K562 (cell line): ENCODE measurements around the gene FTO. TPM values are rescaled to one million over a fixed set of nuclear protein-coding genes. Genes with fewer than 3 reads are reported as not detected.

Experiments
- ATAC-seq: fragments of 200-7000 bp; cut with Tn5 transposase; 3 replicates; pipeline ENCODE4 v1.9.1; 2020; ENCODE audit warnings: moderate library complexity
- BruUV-seq: library from RNA; stranded (reverse); fragments of 400-500 nt; replicated peaks from 2 replicates; lab custom pipeline; 2021; lab: Mats Ljungman, UMichigan
- CTCF ChIA-PET: fragments of 300-600 bp; formaldehyde crosslinking; extraction: SDS; loops from one replicate; lab custom pipeline; 2021; ENCODE audit warnings: low intra/inter-chr PET ratio; lab: Yijun Ruan, JAX
- POLR2A ChIA-PET: fragments of 300-600, 350-650 bp; sonication (Branson Sonifier 250); formaldehyde crosslinking; extraction: SDS; loops from one replicate; lab custom pipeline; 2021; ENCODE audit warnings: antibody characterized with exemption, inconsistent platforms; lab: Yijun Ruan, JAX
- DNase-seq, 4 experiments: peaks; one replicate each; pipeline versions ENCODE4 v3.0.0 to v3.0.0-alpha.2; 2011 to 2018; ENCODE audit warnings: low spot score in 3 of 4, mixed read lengths in 3 of 4; ENCODE audit errors: extremely low read depth in 1 of 4
- FAIRE-seq: peaks from 2 replicates; lab custom pipeline; 2011; peaks lifted over from hg19 to GRCh38; lab: Jason Lieb, UNC
- H2AFZ ChIP-seq: 2 replicates; pipeline ENCODE4 v1.6.0; 2011; ENCODE audit warnings: low read depth, low read length, control low read depth, inconsistent platforms
- H3K27ac ChIP-seq: fragments of 200-600 bp; 3 replicates; pipeline ENCODE4 v1.8.0; 2011; ENCODE audit warnings: low read depth, mild to moderate bottlenecking, control low read depth, inconsistent platforms, low read length, moderate library complexity, mixed read lengths; ENCODE audit errors: extremely low read depth
- H3K27me3 ChIP-seq, 2 experiments: fragments of 300-600 bp in 1 of 2; 2 replicates in 1 of 2; 3 replicates in 1 of 2; pipeline versions ENCODE4 v1.6.0 to v1.8.0; 2011; ENCODE audit warnings: inconsistent platforms in 2 of 2, low read length in 2 of 2, mild to moderate bottlenecking in 1 of 2, mixed read lengths in 1 of 2, moderate library complexity in 1 of 2; ENCODE audit not compliant: control insufficient read depth in 2 of 2, insufficient read depth in 2 of 2
- H3K36me3 ChIP-seq: fragments of 300-600 bp; 3 replicates; pipeline ENCODE4 v1.8.0; 2011; ENCODE audit warnings: mild to moderate bottlenecking, low read length, inconsistent platforms; ENCODE audit not compliant: control insufficient read depth, insufficient read depth
- H3K4me1 ChIP-seq, 2 experiments: fragments of 200-600 bp in 1 of 2; replicated peaks in 1 of 2; 2 replicates in 1 of 2; 3 replicates in 1 of 2; pipeline versions ENCODE4 v1.5.1 to v1.8.0; 2011; ENCODE audit warnings: inconsistent platforms in 2 of 2, low read length in 2 of 2, mild to moderate bottlenecking in 1 of 2, mixed read lengths in 1 of 2, moderate library complexity in 1 of 2; ENCODE audit not compliant: control insufficient read depth in 2 of 2, insufficient read depth in 2 of 2
- H3K4me2 ChIP-seq: 2 replicates; pipeline ENCODE4 v1.6.1; 2011; ENCODE audit warnings: low read length, control low read depth, inconsistent platforms, mixed read lengths; ENCODE audit not compliant: insufficient read depth
- H3K4me3 ChIP-seq: fragments of 200-600 bp; sonication (generic), shearing (Covaris generic); 2 replicates; pipeline ENCODE4 v1.5.1; 2016; ENCODE audit warnings: control low read depth, inconsistent platforms
- H3K79me2 ChIP-seq: fragments of 200-600 bp; 3 replicates; pipeline ENCODE4 v1.8.0; 2011; ENCODE audit warnings: low read length, inconsistent platforms; ENCODE audit not compliant: control insufficient read depth, insufficient read depth
- H3K9ac ChIP-seq, 2 experiments: 2 replicates each; pipeline versions ENCODE4 v1.6.0 to v1.6.1; 2011; ENCODE audit warnings: low read depth in 2 of 2, low read length in 2 of 2, control low read depth in 1 of 2, inconsistent platforms in 1 of 2, mild to moderate bottlenecking in 1 of 2, mixed read lengths in 1 of 2; ENCODE audit not compliant: insufficient read depth in 1 of 2
- H3K9me1 ChIP-seq: one replicate; pipeline ENCODE4 v1.6.0; 2011; ENCODE audit warnings: inconsistent platforms, mild to moderate bottlenecking, low read length, moderate library complexity; ENCODE audit not compliant: control insufficient read depth, insufficient read depth
- H3K9me3 ChIP-seq: replicated peaks from 2 replicates; pipeline ENCODE4 v1.5.1; 2011; ENCODE audit warnings: low read depth, low read length, inconsistent platforms; ENCODE audit not compliant: control insufficient read depth, insufficient read depth
- H4K20me1 ChIP-seq: replicated peaks from 2 replicates; pipeline ENCODE4 v1.6.1; 2011; ENCODE audit warnings: low read length, inconsistent platforms, mixed read lengths; ENCODE audit not compliant: control insufficient read depth, insufficient read depth
- ARID1B ChIP-seq: fragments of 450-650 bp; IDR thresholded peaks from 2 replicates; pipeline ENCODE4 v1.6.1; 2016; ENCODE audit warnings: antibody characterized with exemption, mild to moderate bottlenecking, inconsistent platforms
- E2F8 ChIP-seq: fragments of 450-650 bp; IDR thresholded peaks from 2 replicates; pipeline ENCODE4 v1.7.1; 2018; ENCODE audit warnings: mild to moderate bottlenecking, low read depth; ENCODE audit not compliant: partially characterized antibody
- MBD1 ChIP-seq: fragments of 250-450 bp; sonication (Bioruptor Pico); IDR thresholded peaks from 2 replicates; pipeline ENCODE4 v1.8.0; 2022; ENCODE audit warnings: inconsistent platforms
- MXI1 ChIP-seq: IDR thresholded peaks from 2 replicates; pipeline ENCODE4 v1.6.1; 2011; ENCODE audit warnings: low read depth, mild to moderate bottlenecking, improper control_type of control experiment, low read length
- NFIC ChIP-seq: fragments of 450-650 bp; IDR thresholded peaks from 2 replicates; pipeline ENCODE4 v1.6.1; 2017; ENCODE audit warnings: mild to moderate bottlenecking, inconsistent platforms
- NONO ChIP-seq, 2 experiments: fragments of 200-400 bp in 1 of 2; fragments of 450-650 bp in 1 of 2; formaldehyde crosslinking in 1 of 2; IDR thresholded peaks; 2 replicates each; pipeline ENCODE4 v1.6.1; 2017; ENCODE audit warnings: low read depth in 2 of 2, mild to moderate bottlenecking in 2 of 2, moderate library complexity in 2 of 2, low read length in 1 of 2
- NR2C1 ChIP-seq, 2 experiments: fragments of 450-650 bp; IDR thresholded peaks; 2 replicates each; pipeline ENCODE4 v1.6.1; 2017; ENCODE audit warnings: mild to moderate bottlenecking in 2 of 2, antibody characterized with exemption in 1 of 2, inconsistent platforms in 1 of 2, missing compliant biosample characterization in 1 of 2, missing genetic modification characterization in 1 of 2
- NR4A1 ChIP-seq, 2 experiments: fragments of 250-450 bp in 1 of 2; fragments of 450-650 bp in 1 of 2; sonication (Bioruptor Pico) in 1 of 2; IDR thresholded peaks; 2 replicates each; pipeline versions ENCODE4 v1.4.0 to v1.6.1; 2016 to 2020; ENCODE audit warnings: mild to moderate bottlenecking in 2 of 2, missing compliant biosample characterization in 1 of 2, missing genetic modification characterization in 1 of 2, moderate library complexity in 1 of 2
- POLR2H ChIP-seq: IDR thresholded peaks from 2 replicates; pipeline ENCODE4 v1.6.1; 2016; ENCODE audit warnings: missing genetic modification characterization, low read depth, mild to moderate bottlenecking, control low read depth, missing compliant biosample characterization, moderate library complexity
- PTBP1 ChIP-seq: fragments of 200-400 bp; formaldehyde crosslinking; IDR thresholded peaks from 2 replicates; pipeline ENCODE4 v1.6.1; 2017; ENCODE audit warnings: low read depth, low read length
- RUNX1 ChIP-seq: sonication (generic); IDR thresholded peaks from 2 replicates; pipeline ENCODE4 v1.6.1; 2016; ENCODE audit warnings: antibody characterized with exemption, low read depth
- VEZF1 ChIP-seq: fragments of 200-800 bp; sonication (Bioruptor generic); IDR thresholded peaks from 2 replicates; pipeline ENCODE4 v1.6.1; 2017; ENCODE audit warnings: missing genetic modification characterization, missing compliant biosample characterization
- ZNF134 ChIP-seq: fragments of 250-450 bp; sonication (Bioruptor Pico); conservative IDR thresholded peaks from 2 replicates; pipeline ENCODE4 v1.4.0; 2020
- ZNF586 ChIP-seq: fragments of 450-650 bp; formaldehyde crosslinking; conservative IDR thresholded peaks from 2 replicates; pipeline ENCODE4 v1.4.0; 2020; ENCODE audit warnings: mild to moderate bottlenecking, moderate library complexity
- WGBS: fragments of 100-300 bp; shearing (Covaris generic); methylation state at CpG from one replicate; pipeline ENCODE4 v1.1.6; 2016; ENCODE audit warnings: low coverage, mixed read lengths; ENCODE audit not compliant: insufficient coverage; ENCODE audit errors: missing lambda C conversion rate; 5-methylcytosine and 5-hydroxymethylcytosine counted together
- in situ Hi-C: fragments of 300-500 bp; cut with MboI; formaldehyde crosslinking; loops from 4 replicates; pipeline ENCODE4 v1.15.0; 2018; ENCODE audit warnings: inconsistent platforms, mixed read lengths
- intact Hi-C: fragments of 100-400 bp; cut with micrococcal nuclease; formaldehyde crosslinking; loops from 2 replicates; pipeline ENCODE4 v1.14.2; 2022
- polyA plus RNA-seq, 8 experiments: library from polyadenylated mRNA; depleted of rRNA in 4 of 8; stranded (reverse) in 5 of 8; unstranded in 3 of 8; fragments of >200 nt; fragmentation: Nextera tagmentation in 2 of 8; fragmentation: Illumina TruSeq in 1 of 8; extraction: Ambion mirVana in 2 of 8; extraction: Trizol in 1 of 8; gene quantifications; 2 replicates each; pipeline versions ENCODE4 v1.2.1 to v1.2.3, GENCODE V29; 2011 to 2014; ENCODE audit warnings: inconsistent platforms in 1 of 8, missing spikeins in 1 of 8
- total RNA-seq, 7 experiments: library from RNA; depleted of rRNA in 6 of 7; stranded (reverse); fragments of >200 nt in 6 of 7; fragmentation: Illumina TruSeq in 2 of 7; extraction: Trizol in 2 of 7; gene quantifications; 2 replicates each; pipeline versions ENCODE4 v1.2.1 to v1.2.3, GENCODE V29; 2011 to 2021; ENCODE audit warnings: low replicate concordance in 1 of 7

The FTO gene
- total and polyA plus RNA-seq, 9 of the 15 experiments (the other 6 are each of a cell fraction or from before 2014, with no cell fraction given) = 11.3 to 27.7 (median 25.5) TPM

- TF ChIP-seq E2F8 = no peak
- TF ChIP-seq NONO (IDR thresholded peaks at IDR 0.05; ENCODE audit: low read depth in 2 of 2, low read length in 1 of 2) = no peak
- no peak for TF ChIP-seq POLR2H (tag)
- TF ChIP-seq NR4A1 (CRISPR knock-in tag; IDR thresholded peaks at IDR 0.05) = no peak
- no peak for TF ChIP-seq NR4A1 (tag; IDR thresholded peaks at IDR 0.05)
- no peak for TF ChIP-seq NFIC
Measured at GRCh38 chr16:54040975-54041374, 337.0 kb downstream of the FTO start (continued).

GRCh38 chr16:54048586-54049495, 344.9 kb downstream of the FTO start:
- no peak for FAIRE-seq
- TF ChIP-seq ARID1B = no peak
- TF ChIP-seq MXI1 = no peak
- no peak for TF ChIP-seq NR2C1 (IDR thresholded peaks at IDR 0.05)
- no peak for TF ChIP-seq NR2C1 (tag; IDR thresholded peaks at IDR 0.05)
- no peak for TF ChIP-seq ZNF134 (CRISPR knock-in tag)
- TF ChIP-seq PTBP1 = no peak
- no peak for TF ChIP-seq VEZF1 (CRISPR knock-in tag)
- no peak for TF ChIP-seq MBD1
- no peak for TF ChIP-seq RUNX1
- no peak for TF ChIP-seq ZNF586 (CRISPR knock-in tag)

More at GRCh38 chr16:54048586-54049495, 344.9 kb downstream of the FTO start:
- H3K4me2 ChIP-seq = no peak overlapping the region
- DNase-seq = no peak
- no peaks in the 10 kb centered on the region for H3K27me3 ChIP-seq
- no peaks in the 10 kb centered on the region for H3K79me2 ChIP-seq
- POLR2A ChIA-PET = no interaction called here
- in situ Hi-C loops (no loop called here), intact Hi-C loops (no loop called here)
- H3K4me1 ChIP-seq = no peaks in the 10 kb centered on the region
- no peaks in the 10 kb centered on the region for H4K20me1 ChIP-seq
- H3K27ac ChIP-seq = no peak overlapping the region
- no peak for ATAC-seq
- no peak overlapping the region for H2AFZ ChIP-seq
- 29% methylated on average over 10 of the region's 11 CpGs for WGBS
- no peaks in the 10 kb centered on the region for H3K36me3 ChIP-seq
- no peaks in the 10 kb centered on the region for H3K9me3 ChIP-seq
- CTCF ChIA-PET = no interaction called here
- no peak overlapping the region for H3K9ac ChIP-seq
- no peak overlapping the region for H3K4me3 ChIP-seq
- BruUV-seq = no TSS peak
- no peaks in the 10 kb centered on the region for H3K9me1 ChIP-seq
